ENCODE data around the gene AHCTF1.

The AHCTF1 gene

GRCh38 chr1:246798107-246798506 lies 133.6 kb downstream of the AHCTF1 start:
- no peak for DNase-seq (ENCODE audit: low read depth)

GRCh38 chr1:246797597-246797996 lies 134.2 kb downstream of the AHCTF1 start:
- DNase-seq (ENCODE audit: low read depth): no peak

- no peak for DNase-seq (ENCODE audit: low read depth)
These were observed 134.6 kb downstream of the AHCTF1 start for GRCh38 chr1:246797157-246797556.

GRCh38 chr1:246795906-246796694 lies 135.6 kb downstream of the AHCTF1 start:
- no peak for DNase-seq (ENCODE audit: low read depth)

- no peak for DNase-seq (ENCODE audit: low read depth)
These were observed 136.7 kb downstream of the AHCTF1 start for GRCh38 chr1:246794828-246795671.

GRCh38 chr1:246794048-246794827 lies 137.5 kb downstream of the AHCTF1 start:
- DNase-seq (ENCODE audit: low read depth): no peak

GRCh38 chr1:246793356-246793896 lies 138.3 kb downstream of the AHCTF1 start:
- no peak for DNase-seq (ENCODE audit: low read depth)

GRCh38 chr1:246792603-246793002 lies 139.1 kb downstream of the AHCTF1 start:
- DNase-seq (ENCODE audit: low read depth): no peak

- DNase-seq (ENCODE audit: low read depth): no peak
These were observed 140.3 kb downstream of the AHCTF1 start for GRCh38 chr1:246791303-246791918.

- DNase-seq (ENCODE audit: low read depth): no peak
These were observed 140.9 kb downstream of the AHCTF1 start for GRCh38 chr1:246790833-246791232.

GRCh38 chr1:246790364-246790763 lies 141.4 kb downstream of the AHCTF1 start:
- DNase-seq (ENCODE audit: low read depth): no peak

- DNase-seq (ENCODE audit: low read depth): no peak
These were observed 142.1 kb downstream of the AHCTF1 start for GRCh38 chr1:246789454-246790339.

All from fibroblast of gingiva (primary cell).